ENCODE measurements around the gene CA5A.
A peak's percentile ranks its signal among the peaks of the same experiment; 100 is the strongest.
"Not testable (repeated sequence)": the region's sequence is repeated elsewhere in the genome, so short reads cannot be mapped to it uniquely, and the experiment has no call there.

The CA5A gene

GRCh38 chr16:87919681-87919994 is 16.7 kb downstream of the CA5A start:
- DNase-seq = no peak

GRCh38 chr16:87918866-87919680 is 17.3 kb downstream of the CA5A start:
- no peak for DNase-seq

GRCh38 chr16:87918338-87918737 is 18.0 kb downstream of the CA5A start:
- no peak for DNase-seq

- DNase-seq = no peak
Measured at GRCh38 chr16:87917503-87917902, 18.8 kb downstream of the CA5A start.

- no peak for DNase-seq
Measured at GRCh38 chr16:87914812-87915211, 21.5 kb downstream of the CA5A start.

GRCh38 chr16:87914021-87914725 is 22.2 kb downstream of the CA5A start:
- not testable (repeated sequence) for DNase-seq

- DNase-seq = not testable (repeated sequence)
Measured at GRCh38 chr16:87912691-87913090, 23.6 kb downstream of the CA5A start.

GRCh38 chr16:87911106-87911763 is 25.1 kb downstream of the CA5A start:
- not testable (repeated sequence) for DNase-seq

GRCh38 chr16:87909203-87909935 is 27.0 kb downstream of the CA5A start:
- peak; percentile 73 for DNase-seq

- not testable (repeated sequence) for DNase-seq
Measured at GRCh38 chr16:87908101-87908500, 28.2 kb downstream of the CA5A start.

GRCh38 chr16:87905521-87905920 is 30.8 kb downstream of the CA5A start:
- not testable (repeated sequence) for DNase-seq

GRCh38 chr16:87904963-87905362 is 31.4 kb downstream of the CA5A start:
- not testable (repeated sequence) for DNase-seq

- not testable (repeated sequence) for DNase-seq
Measured at GRCh38 chr16:87900489-87900888, 35.8 kb downstream of the CA5A start.

GRCh38 chr16:87897521-87898505 is 38.5 kb downstream of the CA5A start:
- peak; percentile 44 for DNase-seq

GRCh38 chr16:87896924-87897520 is 39.3 kb downstream of the CA5A start:
- DNase-seq = not testable (repeated sequence)

GRCh38 chr16:87896176-87896890 is 40.0 kb downstream of the CA5A start:
- not testable (repeated sequence) for DNase-seq

- peak; percentile 61 for DNase-seq
Measured at GRCh38 chr16:87895641-87896141, 40.6 kb downstream of the CA5A start.

- DNase-seq = not testable (repeated sequence)
Measured at GRCh38 chr16:87894005-87894404, 42.3 kb downstream of the CA5A start.

GRCh38 chr16:87891764-87892163 is 44.6 kb downstream of the CA5A start:
- no peak for DNase-seq

- not testable (repeated sequence) for DNase-seq
Measured at GRCh38 chr16:87889762-87890161, 46.6 kb downstream of the CA5A start.
